NCI-H82 treated with DMSO at 0.1 percent for 48 hours (cell line): ENCODE results near the gene THSD7A.

ENCODE experiments used
- DNase-seq: peaks from one replicate; lab custom pipeline; 2025; ENCODE audit not compliant: unreplicated experiment; lab: John Stamatoyannopoulos, UW

Gene THSD7A

DNA sequence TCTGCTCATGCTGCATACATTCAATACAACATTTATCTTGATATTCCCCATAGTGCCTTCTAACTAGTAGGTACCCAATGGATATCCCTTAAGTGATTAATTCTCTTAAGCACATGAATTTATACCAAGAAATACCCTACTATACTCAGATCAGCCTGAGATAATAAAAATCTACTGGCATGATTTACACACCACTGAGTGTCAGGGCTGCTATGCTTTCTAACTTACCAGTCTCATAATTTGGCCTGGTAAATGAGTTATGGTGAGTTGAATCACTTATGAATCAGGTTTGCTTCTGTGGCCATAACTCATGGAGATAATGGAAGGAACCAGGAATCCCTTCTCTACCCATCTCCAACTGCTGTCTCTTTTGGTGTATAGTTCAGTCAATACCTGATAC, 122.8 kb downstream of the THSD7A start:
- no peak for DNase-seq

DNA sequence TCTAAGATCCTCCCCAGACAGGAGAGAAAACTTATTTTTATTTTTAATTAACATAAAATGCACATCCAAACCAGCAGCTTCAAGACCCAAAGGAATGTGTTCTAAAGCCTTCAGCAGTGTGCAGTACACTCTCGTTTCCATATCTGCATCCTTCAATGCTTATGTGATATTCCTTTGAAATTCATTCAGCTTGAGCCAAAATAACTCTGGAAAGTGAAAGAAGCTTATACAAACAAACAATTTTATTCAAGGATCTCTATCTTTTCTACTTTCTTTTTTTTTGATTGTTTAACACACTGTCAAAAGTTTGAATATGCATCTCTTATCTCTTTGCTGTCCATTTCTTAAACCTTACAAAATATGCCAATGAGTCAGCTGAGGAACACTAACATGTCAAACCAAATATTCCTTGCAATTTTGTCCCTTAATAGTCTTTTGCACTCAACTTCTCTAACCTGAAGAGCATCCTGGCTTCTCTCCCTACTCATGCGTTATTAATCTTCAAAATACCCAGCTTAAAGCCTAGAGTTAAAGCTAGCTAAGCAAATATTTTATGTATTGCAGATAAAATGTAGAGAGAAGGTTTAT, 124.3 kb downstream of the THSD7A start:
- DNase-seq, result no peak

DNA sequence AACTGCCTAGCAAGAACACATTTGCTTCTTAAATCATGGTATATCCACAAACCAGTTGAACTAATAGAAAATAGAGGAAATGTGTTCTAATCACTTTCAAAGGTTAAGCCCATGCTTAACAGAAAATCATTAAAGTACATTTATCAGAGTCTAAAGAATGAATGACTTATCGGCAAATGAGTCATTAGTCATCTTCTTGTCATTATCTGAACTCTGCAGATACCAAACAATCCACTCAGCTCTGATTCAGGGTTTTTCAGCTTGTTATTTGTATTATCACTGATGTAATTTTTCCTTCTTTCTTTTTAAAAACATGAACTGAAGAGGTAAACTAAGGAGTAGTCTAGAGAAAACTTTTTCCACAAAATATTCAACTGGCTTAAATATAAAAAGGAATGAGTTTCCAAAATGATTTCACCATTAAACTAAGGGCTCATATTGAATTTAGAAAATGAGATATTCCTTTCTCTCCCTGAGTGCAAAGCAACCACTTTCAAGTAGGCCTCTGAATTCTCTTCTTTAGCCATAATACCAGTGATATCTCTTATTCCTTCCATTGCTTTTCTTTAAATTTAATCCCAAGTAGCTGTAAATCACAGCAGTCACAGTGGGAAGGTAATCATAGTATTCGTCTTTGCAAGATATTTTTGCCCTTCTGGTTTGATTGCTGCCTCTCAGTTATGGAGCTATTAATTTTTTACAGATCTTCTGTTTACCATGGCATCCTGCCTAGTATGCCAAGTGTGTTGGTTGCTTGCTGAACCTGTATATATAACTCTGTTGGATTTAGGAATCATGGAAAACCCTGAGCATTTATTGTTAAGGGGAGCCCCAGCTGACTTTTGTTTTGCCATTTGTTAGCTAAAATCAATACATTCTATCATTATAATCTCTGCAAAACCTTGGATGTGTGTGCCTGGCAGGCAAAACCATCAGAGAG, 125.1 kb downstream of the THSD7A start:
- no peak for DNase-seq

DNA sequence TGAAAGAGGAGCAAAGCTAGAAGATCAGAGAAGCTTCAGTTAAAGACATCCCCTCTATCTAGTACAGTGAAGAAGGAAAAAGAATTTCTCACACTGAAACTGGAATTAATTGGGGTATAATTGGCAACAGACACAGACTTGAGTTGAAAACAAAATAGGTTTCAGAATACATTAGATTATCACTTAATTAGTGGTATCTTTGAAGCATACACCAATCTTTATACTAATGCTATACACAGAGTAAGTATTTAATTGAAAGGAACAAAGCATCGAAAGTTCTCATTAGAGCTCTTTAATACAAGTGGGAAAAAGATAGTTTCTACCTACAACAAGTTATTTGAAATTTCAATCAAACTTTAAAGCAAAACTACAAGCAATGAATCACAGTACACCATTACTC, 128.2 kb downstream of the THSD7A start:
- no peak for DNase-seq

DNA sequence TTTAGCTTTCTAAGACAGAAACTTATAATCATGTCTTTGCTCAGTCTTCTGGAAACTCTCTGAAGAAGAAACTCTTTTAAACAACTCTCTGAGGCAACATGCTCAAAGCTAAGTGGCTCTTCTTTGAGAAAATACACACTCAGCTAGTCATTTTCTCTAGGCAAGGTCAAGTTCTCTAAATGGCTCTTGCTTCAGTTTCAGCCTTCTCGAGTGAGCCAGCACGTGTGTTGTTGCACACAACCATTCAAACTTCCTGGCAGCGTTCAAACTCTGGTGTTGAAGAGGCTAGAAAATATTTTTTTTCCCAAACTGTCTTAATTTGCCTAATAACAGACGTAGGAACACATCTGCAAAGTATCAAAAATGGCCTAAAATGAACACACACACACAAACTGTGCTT, 129.1 kb downstream of the THSD7A start:
- DNase-seq, result no peak

DNA sequence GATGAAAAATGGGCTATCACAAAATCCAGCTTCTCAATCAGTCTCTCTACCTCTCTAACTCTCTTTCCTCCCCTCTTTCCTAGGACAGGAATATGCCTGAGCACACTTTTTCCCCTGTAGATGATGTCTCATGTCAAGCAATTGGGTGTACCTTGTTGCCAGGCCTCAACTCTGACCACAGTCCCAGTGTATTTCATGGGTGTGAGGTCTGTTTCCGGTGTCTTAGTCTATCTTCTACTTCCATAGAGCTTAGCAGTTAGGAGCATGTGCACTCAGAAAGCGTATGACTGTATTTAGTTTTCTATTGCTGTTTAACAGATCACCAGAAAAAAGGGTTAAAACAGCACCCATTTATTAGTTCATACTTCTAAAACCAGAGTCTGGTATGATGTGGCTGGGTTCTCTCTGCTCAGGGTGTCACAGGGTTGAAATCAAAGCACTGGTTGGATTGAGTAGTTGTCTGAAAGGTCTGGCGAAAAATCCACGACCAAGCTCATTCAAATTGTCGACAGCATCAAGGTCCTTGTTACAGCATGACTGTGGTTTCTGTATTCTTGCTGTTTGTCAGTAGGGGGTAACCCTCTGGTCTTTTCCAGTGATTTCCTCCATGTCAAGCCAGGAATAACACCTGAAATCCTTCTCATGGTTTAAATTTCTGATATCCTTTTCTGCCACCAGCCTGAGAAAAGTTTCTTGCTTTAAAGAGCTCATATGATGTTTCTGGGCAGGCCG, 130.0 kb downstream of the THSD7A start:
- no peak for DNase-seq

DNA sequence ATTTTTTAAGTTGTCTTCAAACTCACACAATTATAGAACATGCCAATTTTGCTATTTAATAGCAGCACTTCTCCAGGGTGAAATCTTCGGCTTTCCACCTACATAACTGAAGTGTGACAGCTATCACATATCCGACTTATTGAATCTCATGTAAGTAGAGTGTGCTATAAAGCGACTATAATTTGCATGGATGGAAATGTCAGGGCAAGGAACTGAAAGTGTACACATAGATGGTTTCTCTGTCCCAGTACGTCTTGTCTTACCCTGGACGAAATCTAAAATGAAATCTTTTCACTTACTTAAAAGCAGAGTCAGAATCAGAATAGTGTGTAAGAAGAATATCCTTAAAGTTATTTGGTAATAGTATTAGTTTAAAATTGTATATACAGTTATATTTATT, 132.3 kb downstream of the THSD7A start:
- DNase-seq, result no peak

DNA sequence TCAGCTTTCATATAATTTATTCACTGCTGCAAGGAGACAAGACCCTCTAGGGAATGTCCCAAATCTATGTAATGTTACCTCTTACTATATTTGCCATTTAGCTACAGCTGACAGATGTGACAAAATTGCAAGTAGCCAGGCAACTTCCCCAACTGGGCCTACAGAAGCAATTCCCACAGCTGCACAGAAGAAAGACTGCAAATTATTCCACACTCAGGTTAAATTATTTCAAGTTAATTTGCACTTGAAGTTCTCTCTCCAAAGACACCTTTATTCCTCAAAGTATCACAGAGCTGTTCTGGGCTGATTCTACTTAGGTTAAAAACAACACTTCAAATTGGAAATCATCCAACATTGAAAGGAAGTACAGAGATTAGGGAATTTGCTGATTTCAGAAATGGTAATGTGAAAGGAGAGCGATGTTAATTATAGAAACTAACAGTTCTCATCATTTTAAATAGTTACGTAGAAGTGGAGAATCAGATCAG, 133.6 kb downstream of the THSD7A start:
- DNase-seq, result no peak

DNA sequence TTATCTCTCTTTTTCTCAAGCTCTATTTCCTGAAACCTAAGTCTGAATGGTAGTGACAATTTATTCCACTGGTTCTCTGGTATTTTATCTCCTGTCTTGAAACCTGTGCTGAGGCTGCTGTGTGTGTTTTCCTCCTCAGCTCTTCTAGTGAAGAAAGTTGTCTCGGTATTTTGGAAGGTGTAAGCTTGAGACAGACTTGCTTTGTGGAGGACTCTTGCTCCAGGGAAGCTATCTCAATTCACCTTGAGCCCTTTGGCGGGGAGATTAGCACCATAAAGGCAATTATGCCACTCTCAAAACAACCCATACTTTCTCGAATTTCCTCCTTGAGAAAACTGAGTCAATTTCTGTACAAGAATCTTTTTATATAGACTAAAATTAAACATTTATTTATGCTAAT, 141.6 kb downstream of the THSD7A start:
- DNase-seq, result no peak

DNA sequence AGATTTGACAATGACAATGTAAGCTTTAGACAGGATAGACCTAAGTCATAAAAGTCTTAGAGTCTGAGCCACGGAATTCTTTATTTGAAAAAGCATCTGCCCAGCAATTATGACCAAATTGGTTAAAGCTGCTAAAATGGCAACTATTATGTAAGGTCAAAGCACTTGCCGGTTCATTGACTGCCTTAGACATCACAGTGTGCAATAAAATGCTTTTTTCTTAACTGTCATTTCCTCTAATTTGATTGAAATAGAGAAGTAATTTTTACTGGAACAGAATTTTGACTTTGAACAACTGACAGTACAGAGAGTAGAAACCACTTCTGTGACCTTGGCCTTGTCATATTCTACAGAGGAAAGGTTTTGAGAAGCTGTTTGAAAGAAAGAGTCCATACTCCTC, 142.9 kb downstream of the THSD7A start:
- no peak for DNase-seq

DNA sequence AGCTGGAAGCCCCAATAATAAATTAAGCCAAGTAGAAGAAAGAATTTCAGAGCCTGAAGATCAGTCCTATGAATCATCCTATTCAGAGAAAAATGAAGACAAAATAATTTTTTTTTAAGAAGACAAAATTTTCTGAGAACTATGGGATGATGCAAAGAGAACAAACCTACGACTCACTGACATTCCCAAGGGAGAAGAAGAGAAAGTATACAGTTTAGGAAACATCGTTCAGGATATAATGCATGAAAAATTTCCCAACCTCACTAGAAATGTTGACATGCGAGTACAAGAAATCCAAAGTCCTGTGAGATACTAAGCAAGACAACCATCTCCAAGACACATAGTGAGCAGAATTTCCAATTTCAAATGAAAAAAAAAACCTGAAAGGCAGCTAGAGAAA, 150.5 kb downstream of the THSD7A start:
- no peak for DNase-seq

DNA sequence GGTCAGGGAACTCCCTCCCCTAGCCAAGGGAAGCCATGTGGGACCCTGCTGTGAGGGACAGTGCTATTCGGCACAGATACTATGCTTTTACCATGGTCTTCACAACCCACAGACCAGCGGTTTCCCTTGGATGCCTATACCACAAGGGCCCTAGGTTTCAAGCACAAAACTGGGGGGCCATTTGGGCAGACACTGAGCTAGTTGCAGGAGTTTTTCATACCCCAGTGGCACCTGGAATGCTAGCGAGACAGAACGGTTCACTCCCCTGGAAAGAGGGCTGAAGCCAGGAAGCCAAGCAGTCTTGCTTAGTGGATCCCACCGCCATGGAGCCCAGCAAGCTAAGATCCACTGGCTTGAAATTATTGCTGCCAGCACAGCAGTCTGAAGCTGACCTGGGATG, 156.8 kb downstream of the THSD7A start:
- DNase-seq, result no peak

DNA sequence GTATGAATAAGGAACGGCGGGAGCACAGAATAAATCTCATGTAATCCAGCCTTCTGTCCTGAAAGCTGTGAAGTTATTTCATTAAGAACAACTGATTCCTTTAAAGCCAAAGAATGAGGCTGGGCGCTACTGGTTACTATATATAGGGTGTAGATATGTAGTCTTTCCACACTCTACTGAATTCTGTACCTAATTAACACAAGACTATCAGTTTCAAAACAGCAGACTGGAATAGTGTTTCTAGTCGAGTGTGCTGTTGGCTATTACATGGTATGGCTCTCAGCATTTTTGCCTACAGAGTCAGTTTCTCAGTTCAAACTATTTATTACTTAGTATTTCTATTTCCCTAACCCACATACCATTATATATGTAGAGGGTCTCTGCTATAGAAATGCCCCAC, 163.3 kb downstream of the THSD7A start:
- no peak for DNase-seq

DNA sequence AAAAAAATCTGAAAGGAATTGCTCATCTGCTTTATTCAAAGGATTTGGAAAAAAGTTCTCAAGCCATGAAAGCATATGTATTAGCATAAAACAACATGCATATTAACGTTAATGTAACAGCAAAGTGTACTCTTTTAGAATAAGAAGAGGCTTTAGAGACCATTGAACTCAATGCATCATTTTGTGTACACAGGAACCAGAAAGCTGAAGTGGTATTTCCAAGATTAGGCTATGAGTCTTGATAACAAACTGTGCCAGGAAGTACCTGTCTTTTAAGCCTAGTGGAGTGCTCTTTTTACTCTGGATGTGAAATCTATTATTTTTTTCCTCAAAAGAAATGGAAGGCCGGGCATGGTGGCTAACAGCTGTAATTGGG, 164.2 kb downstream of the THSD7A start:
- no peak for DNase-seq

DNA sequence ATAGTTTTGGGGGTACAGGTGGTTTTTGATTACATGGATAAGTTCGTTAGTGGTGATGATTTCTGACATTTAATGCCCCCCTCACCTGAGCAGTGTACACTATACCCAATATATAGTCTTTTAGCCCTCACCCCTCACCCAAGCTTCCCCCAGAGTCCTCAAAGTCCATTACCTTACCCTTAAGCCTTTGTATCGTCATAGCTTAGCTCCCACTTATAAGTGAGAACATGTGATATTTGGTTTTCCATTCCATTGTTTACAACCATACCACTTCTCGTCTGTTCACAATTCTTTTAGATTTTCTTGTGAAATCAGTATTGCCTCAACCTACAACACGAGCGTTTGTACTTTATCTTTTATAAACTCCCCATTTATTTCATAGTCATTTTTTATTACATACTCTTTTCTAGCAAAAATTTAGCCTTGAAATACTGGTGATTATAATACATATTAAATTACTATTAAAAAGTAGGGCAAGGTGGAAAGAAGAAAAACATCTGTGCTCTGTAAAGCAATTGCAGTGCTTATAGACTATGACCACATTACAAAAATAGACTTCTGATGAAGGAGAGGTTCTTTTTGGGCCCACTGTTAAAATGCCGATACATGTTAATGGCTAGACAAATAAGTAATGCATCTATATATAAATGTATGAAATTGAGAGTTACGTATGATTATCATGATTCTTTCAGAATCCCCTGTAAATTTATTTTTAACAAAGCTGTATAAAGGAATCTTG, 164.8 kb downstream of the THSD7A start:
- no peak for DNase-seq

DNA sequence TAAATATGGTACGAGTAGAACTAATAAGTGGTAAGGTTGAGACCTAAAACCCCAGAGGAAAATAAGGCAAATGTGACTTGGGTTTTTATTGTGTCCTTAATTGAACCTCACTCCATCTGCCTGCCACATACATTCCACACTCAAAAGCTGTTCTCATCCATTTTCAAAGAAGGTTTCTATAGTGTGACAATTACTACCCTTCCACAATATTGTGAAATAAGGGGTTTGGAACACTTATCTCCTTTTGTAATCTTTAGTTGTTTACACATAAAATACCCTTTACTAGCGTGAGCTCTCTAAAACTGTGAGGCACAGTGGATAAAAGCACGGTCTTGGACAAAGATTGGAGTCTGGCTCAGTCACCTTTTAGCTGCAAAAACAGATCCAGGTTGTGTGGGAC, 166.6 kb downstream of the THSD7A start:
- DNase-seq, result no peak

DNA sequence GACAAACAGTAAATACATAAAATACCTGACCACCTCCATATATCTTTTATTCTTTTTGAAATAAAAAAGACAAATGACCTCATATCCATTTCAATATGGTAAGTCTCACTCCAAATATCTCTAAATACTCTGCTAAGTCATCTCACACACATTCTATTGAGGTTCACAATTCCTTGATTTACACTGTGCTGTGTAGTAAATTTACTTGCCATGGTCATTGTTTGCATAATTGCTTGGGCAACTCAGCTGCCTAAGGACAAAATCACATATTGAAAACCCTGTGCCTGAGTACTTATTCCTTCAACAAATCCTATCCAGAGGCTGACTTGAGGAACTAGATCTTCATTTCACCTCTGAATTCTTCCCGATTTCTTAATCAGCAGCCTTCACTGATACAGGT, 176.4 kb downstream of the THSD7A start:
- no peak for DNase-seq

DNA sequence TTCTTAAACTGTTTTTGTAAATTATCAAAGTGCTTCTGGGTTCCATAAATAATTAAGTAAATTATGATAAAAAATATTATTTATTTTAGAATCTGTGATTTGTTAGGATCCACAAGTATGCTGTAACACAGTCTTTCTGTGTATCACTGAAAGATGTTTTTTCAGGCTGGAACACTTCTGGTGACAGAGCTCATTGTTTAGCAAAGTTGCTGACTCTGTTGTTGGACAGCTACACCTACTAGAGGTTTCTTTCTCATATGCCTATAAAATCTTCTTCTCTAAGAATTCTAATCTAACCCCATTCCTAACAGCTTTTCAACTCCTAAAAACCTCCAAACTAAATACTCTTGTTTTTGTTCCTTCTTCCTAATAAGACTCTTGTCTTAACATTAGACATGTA, 176.8 kb downstream of the THSD7A start:
- no peak for DNase-seq

DNA sequence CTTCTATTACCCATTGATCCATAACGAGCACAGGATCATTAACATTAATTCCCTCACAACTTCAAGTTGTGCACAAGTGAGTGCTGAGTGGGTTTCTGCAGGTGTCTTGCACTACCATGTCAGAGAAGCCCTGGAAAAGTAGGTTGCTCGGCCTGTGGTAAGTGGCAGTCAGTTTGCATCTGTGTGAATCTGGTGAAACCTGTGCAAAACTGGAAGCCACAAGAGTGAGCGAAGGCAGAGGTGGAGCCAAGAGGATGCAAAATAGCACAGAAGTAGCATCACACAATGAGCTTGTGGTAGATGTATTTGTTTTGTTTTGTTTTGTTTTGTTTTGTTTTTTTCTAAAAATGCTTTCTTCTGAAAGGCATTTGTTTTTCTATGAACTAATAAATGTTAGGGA, 181.5 kb downstream of the THSD7A start:
- no peak for DNase-seq

DNA sequence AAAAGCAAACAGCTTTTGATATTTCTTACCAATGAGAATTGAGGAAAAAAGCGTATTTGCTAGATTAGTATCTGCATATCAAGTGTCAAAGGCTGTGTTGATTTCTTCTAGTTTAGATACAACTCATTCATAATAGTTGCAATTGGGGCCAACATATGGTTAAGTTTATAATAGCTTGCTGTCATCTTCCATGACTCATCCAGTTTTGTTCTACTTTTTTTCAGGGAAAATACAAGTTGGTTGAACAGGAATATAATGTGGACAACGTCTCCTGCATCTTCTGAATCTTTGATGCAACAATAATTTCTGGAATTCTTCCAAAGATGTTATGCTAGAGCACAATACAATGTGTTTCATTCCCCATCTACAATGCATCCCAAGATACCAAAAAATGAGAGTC, 182.0 kb downstream of the THSD7A start:
- DNase-seq, result no peak

DNA sequence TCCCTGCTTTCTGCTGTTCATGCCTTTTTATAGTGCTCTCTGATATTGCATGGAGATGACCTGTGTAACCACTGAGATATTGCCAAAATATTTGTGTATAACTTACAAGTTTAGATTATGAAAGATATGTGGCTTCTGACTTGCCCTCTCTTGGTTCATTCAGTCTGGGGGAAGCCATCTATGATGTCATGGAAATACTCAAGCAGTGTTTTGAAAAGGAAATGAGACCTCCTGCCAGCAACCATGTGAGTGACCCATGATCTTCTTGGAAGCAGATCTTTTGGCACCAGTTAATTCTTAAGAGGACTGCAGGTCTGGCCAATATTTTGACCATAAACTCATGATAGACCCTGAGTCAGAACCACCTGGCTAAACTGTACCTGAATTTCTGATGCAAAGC, 183.0 kb downstream of the THSD7A start:
- DNase-seq, result no peak
